H9 (cell line): Measurements from ENCODE around the gene KRTAP26-1. TPM values are rescaled to one million over a fixed set of nuclear protein-coding genes. Genes with fewer than 3 reads are reported as not detected.

Experiments
- DNase-seq: peaks from one replicate; pipeline ENCODE4 v3.0.0-alpha.2; 2017
- H2AFZ ChIP-seq: one replicate; pipeline ENCODE4 v1.6.1; 2013; ENCODE audit warnings: mild to moderate bottlenecking, low read length, control low read depth, moderate library complexity
- H2AK5ac ChIP-seq: 2 replicates; pipeline ENCODE4 v1.6.1; 2013; ENCODE audit warnings: low read length, control low read depth, mixed read lengths; ENCODE audit not compliant: insufficient read length
- H2BK120ac ChIP-seq: one replicate; pipeline ENCODE4 v1.6.1; 2013; ENCODE audit warnings: low read depth, mild to moderate bottlenecking, low read length, control low read depth, inconsistent platforms; ENCODE audit not compliant: poor library complexity, severe bottlenecking
- H2BK12ac ChIP-seq: 2 replicates; pipeline ENCODE4 v1.6.1; 2013; ENCODE audit warnings: low read length, control low read depth, mixed read lengths, low read depth; ENCODE audit not compliant: insufficient read length
- H2BK15ac ChIP-seq: 2 replicates; pipeline ENCODE4 v1.6.1; 2013; ENCODE audit warnings: low read depth, low read length, control low read depth
- H2BK20ac ChIP-seq: one replicate; pipeline ENCODE4 v1.6.1; 2013; ENCODE audit warnings: low read depth, mild to moderate bottlenecking, low read length, control low read depth, inconsistent platforms; ENCODE audit not compliant: poor library complexity, severe bottlenecking
- H2BK5ac ChIP-seq: 2 replicates; pipeline ENCODE4 v1.6.1; 2013; ENCODE audit warnings: low read length, control low read depth, mixed read lengths; ENCODE audit not compliant: insufficient read length
- H3K14ac ChIP-seq: 2 replicates; pipeline ENCODE4 v1.6.1; 2013; ENCODE audit warnings: low read length, control low read depth; ENCODE audit not compliant: insufficient read depth
- H3K18ac ChIP-seq: 2 replicates; pipeline ENCODE4 v1.6.1; 2013; ENCODE audit warnings: low read depth, mild to moderate bottlenecking, mixed read lengths, low read length, control low read depth; ENCODE audit not compliant: insufficient read length
- H3K23ac ChIP-seq: 2 replicates; pipeline ENCODE4 v1.6.1; 2013; ENCODE audit warnings: low read length, control low read depth, mixed read lengths, low read depth; ENCODE audit not compliant: insufficient read length
- H3K23me2 ChIP-seq: 2 replicates; pipeline ENCODE4 v1.6.1; 2013; ENCODE audit warnings: low read depth, mild to moderate bottlenecking, mixed read lengths, low read length, control low read depth; ENCODE audit not compliant: insufficient read length, poor library complexity, severe bottlenecking
- H3K27ac ChIP-seq: 2 replicates; pipeline ENCODE4 v1.5.1; 2013; ENCODE audit warnings: low read length, control low read depth, mixed read lengths, low read depth; ENCODE audit not compliant: insufficient read length
- H3K27me3 ChIP-seq: 2 replicates; pipeline ENCODE4 v1.6.1; 2013; ENCODE audit warnings: low read length, control low read depth, inconsistent platforms; ENCODE audit not compliant: insufficient read depth
- H3K4ac ChIP-seq: 2 replicates; pipeline ENCODE4 v1.6.1; 2013; ENCODE audit warnings: low read depth, mild to moderate bottlenecking, control low read depth, inconsistent platforms, low read length, moderate library complexity
- H3K4me1 ChIP-seq: 2 replicates; pipeline ENCODE4 v1.6.1; 2013; ENCODE audit warnings: low read length, control low read depth, inconsistent platforms; ENCODE audit not compliant: insufficient read depth
- H3K4me2 ChIP-seq: 2 replicates; pipeline ENCODE4 v1.6.1; 2013; ENCODE audit warnings: low read length, control low read depth, mixed read lengths; ENCODE audit not compliant: insufficient read length, insufficient read depth
- H3K56ac ChIP-seq: 2 replicates; pipeline ENCODE4 v1.6.1; 2013; ENCODE audit warnings: low read depth, mild to moderate bottlenecking, mixed read lengths, low read length, control low read depth; ENCODE audit not compliant: insufficient read length
- H3K79me1 ChIP-seq: 2 replicates; pipeline ENCODE4 v1.6.1; 2013; ENCODE audit warnings: low read depth, mild to moderate bottlenecking, moderate library complexity, low read length, control low read depth, inconsistent platforms; ENCODE audit not compliant: insufficient read depth, poor library complexity, severe bottlenecking
- H3K79me2 ChIP-seq: 2 replicates; pipeline ENCODE4 v1.6.1; 2013; ENCODE audit warnings: low read length, control low read depth, inconsistent platforms; ENCODE audit not compliant: insufficient read depth
- H3K9ac ChIP-seq: 2 replicates; pipeline ENCODE4 v1.6.1; 2013; ENCODE audit warnings: low read length, control low read depth, mixed read lengths; ENCODE audit not compliant: insufficient read length; ENCODE audit errors: extremely low read depth
- H3K9me3 ChIP-seq: one replicate; pipeline ENCODE4 v1.6.1; 2013; ENCODE audit warnings: low read depth, low read length, inconsistent platforms; ENCODE audit not compliant: control insufficient read depth
- H3T11ph ChIP-seq: one replicate; pipeline ENCODE4 v1.6.1; 2013; ENCODE audit warnings: mild to moderate bottlenecking, low read length, control low read depth, inconsistent platforms
- H4K20me1 ChIP-seq: one replicate; pipeline ENCODE4 v1.6.1; 2013; ENCODE audit not compliant: control insufficient read depth, insufficient read length, insufficient read depth
- H4K5ac ChIP-seq: 2 replicates; pipeline ENCODE4 v1.6.1; 2013; ENCODE audit warnings: low read depth, mild to moderate bottlenecking, mixed read lengths, low read length, control low read depth; ENCODE audit not compliant: insufficient read length
- H4K8ac ChIP-seq: replicated peaks from 2 replicates; pipeline ENCODE4 v1.6.1; 2013; ENCODE audit warnings: low read length, control low read depth, mixed read lengths, low read depth; ENCODE audit not compliant: insufficient read length
- H4K91ac ChIP-seq: 2 replicates; pipeline ENCODE4 v1.6.1; 2013; ENCODE audit warnings: low read depth, mild to moderate bottlenecking, moderate library complexity, mixed read lengths, low read length, control low read depth; ENCODE audit not compliant: insufficient read length
- H3K27ac Mint-ChIP-seq, 3 experiments: 2 replicates in 2 of 3; 3 replicates in 1 of 3; pipeline ENCODE4 v1.8.0; 2020 to 2021; ENCODE audit warnings: mixed read lengths in 3 of 3, mild to moderate bottlenecking in 1 of 3, moderate library complexity in 1 of 3
- H3K27me3 Mint-ChIP-seq: 2 replicates; pipeline ENCODE4 v1.8.0; 2021; ENCODE audit warnings: low read depth, mild to moderate bottlenecking, moderate library complexity, mixed read lengths
- H3K36me3 Mint-ChIP-seq, 3 experiments: 2 replicates in 2 of 3; 3 replicates in 1 of 3; pipeline ENCODE4 v1.8.0; 2020 to 2021; ENCODE audit warnings: low read depth in 3 of 3, mixed read lengths in 3 of 3; ENCODE audit not compliant: insufficient read depth in 1 of 3
- H3K4me1 Mint-ChIP-seq, 2 experiments: 2 replicates each; pipeline ENCODE4 v1.8.0; 2020; ENCODE audit warnings: mixed read lengths in 2 of 2
- H3K4me3 Mint-ChIP-seq, 2 experiments: 2 replicates in 1 of 2; 3 replicates in 1 of 2; pipeline ENCODE4 v1.8.0; 2020 to 2021; ENCODE audit warnings: mild to moderate bottlenecking in 2 of 2, mixed read lengths in 2 of 2, moderate library complexity in 1 of 2
- H3K9me3 Mint-ChIP-seq, 2 experiments: 2 replicates in 1 of 2; 3 replicates in 1 of 2; pipeline ENCODE4 v1.8.0; 2020; ENCODE audit warnings: mild to moderate bottlenecking in 2 of 2, mixed read lengths in 2 of 2, moderate library complexity in 1 of 2
- CTCF ChIP-seq: fragments of 200-600 bp; sonication (generic); conservative IDR thresholded peaks from 3 replicates; pipeline ENCODE4 v1.8.0; 2021; ENCODE audit warnings: antibody characterized with exemption, mild to moderate bottlenecking
- WGBS: extraction: QIAGEN DNeasy Blood & Tissue Kit; methylation state at CpG from one replicate; pipeline ENCODE4 v1.1.7; 2013; ENCODE audit warnings: missing lambda C conversion rate, low lambda C conversion rate, mixed read lengths; ENCODE audit not compliant: insufficient read length; ENCODE audit errors: extremely low coverage; 5-methylcytosine and 5-hydroxymethylcytosine counted together
- total RNA-seq: library from RNA; stranded (reverse); gene quantifications from 2 replicates; pipeline ENCODE4 v1.2.1, GENCODE V29; 2021

The KRTAP26-1 gene
- total RNA-seq, 1 experiment from 2014 or later, result not detected

GRCh38 chr21:30306884-30307283 is 13.2 kb downstream of the KRTAP26-1 start:
- H3K4me1 Mint-ChIP-seq, result no peaks in the 10 kb centered on the region

More at GRCh38 chr21:30306884-30307283, 13.2 kb downstream of the KRTAP26-1 start:
- WGBS, result no CpG with 5 or more reads among the region's 2 CpGs
- Histone ChIP-seq H3K27me3 (no peaks in the 10 kb centered on the region), H3K27ac (no peak overlapping the region), H3K9ac (no peak overlapping the region), H2BK15ac (no peak overlapping the region), H4K91ac (no peak overlapping the region), H2AK5ac (no peak overlapping the region), H2AFZ (no peak overlapping the region), H3K4me2 (no peak overlapping the region), H2BK120ac (no peak overlapping the region), H2BK5ac (no peak overlapping the region), H3K56ac (no peak overlapping the region), H4K5ac (no peak overlapping the region), H4K8ac (no peak overlapping the region), H3K79me1 (no peaks in the 10 kb centered on the region), H3K23ac (no peak overlapping the region), H3K4ac (no peak overlapping the region), H2BK20ac (no peak overlapping the region), H3T11ph (no peak overlapping the region), H3K23me2 (no peaks in the 10 kb centered on the region), H3K18ac (no peak overlapping the region), H3K4me1 (no peaks in the 10 kb centered on the region), H3K14ac (no peak overlapping the region), H3K79me2 (no peaks in the 10 kb centered on the region), H2BK12ac (no peak overlapping the region), H3K9me3 (no peaks in the 10 kb centered on the region), H4K20me1 (no peaks in the 10 kb centered on the region)
- Mint-ChIP-seq H3K4me3 (no peak overlapping the region), H3K36me3 (no peaks in the 10 kb centered on the region), H3K27me3 (no peaks in the 10 kb centered on the region), H3K27ac (peak overlapping the region in 1 of 3 experiments; percentile 45; a peak in 2 of 7 replicates), H3K9me3 (no peaks in the 10 kb centered on the region)
- DNase-seq, result no peak
- TF ChIP-seq CTCF, result no peak
